PFSK-1 (cell line): ENCODE data around the gene ZNF445.

Experiments used
- FOXP2 ChIP-seq: optimal IDR thresholded peaks from 2 replicates; pipeline ENCODE3; 2011; ENCODE audit warnings: borderline replicate concordance, control low read depth, inconsistent platforms; ENCODE audit not compliant: insufficient read depth; ENCODE audit errors: extremely low read length, extremely low read depth
- POLR2AphosphoS5 ChIP-seq: IDR thresholded peaks from 2 replicates; pipeline ENCODE4 v1.6.1; 2012; ENCODE audit warnings: low read depth, mild to moderate bottlenecking, control low read depth, low read length, moderate library complexity
- SIN3A ChIP-seq: IDR thresholded peaks from 2 replicates; pipeline ENCODE4 v1.6.1; 2012; ENCODE audit warnings: mild to moderate bottlenecking, low read length, moderate library complexity, borderline replicate concordance; ENCODE audit not compliant: insufficient read depth
- TAF1 ChIP-seq: IDR thresholded peaks from 2 replicates; pipeline ENCODE4 v1.6.1; 2012; ENCODE audit warnings: low read length, control low read depth, borderline replicate concordance; ENCODE audit not compliant: insufficient read depth
- TF ChIP-seq, protein P1 (sequence below), 2 experiments: IDR thresholded peaks; 2 replicates each; pipeline versions ENCODE4 v1.6.1 to v1.8.0; 2011 to 2012; ENCODE audit warnings: low read depth in 2 of 2, low read length in 2 of 2, control low read depth in 1 of 2, inconsistent platforms in 1 of 2, mild to moderate bottlenecking in 1 of 2, moderate library complexity in 1 of 2; ENCODE audit not compliant: insufficient read depth in 1 of 2

The ZNF445 gene

DNA sequence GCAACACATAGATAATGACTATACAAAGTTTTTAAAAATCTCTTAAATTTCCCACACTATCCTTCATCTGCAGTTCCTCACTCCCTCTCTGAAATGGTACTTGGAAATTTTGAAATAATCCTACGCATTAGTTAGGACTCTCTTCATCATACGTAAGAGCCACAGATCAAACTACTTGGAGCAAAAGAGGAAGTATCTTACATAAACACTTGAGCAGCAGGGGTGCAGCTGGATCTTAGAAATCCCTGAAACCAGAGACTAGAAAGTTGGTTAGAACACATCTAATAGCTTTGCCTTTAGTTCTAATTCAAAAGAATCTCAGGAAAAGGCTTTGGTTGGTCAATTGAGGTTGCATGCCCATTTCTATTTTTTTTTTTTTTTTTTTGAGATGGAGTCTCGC, 38.8 kb upstream of the ZNF445 start:
- no peak for TF ChIP-seq POLR2AphosphoS5
- TF ChIP-seq TAF1, result no peak
- TF ChIP-seq FOXP2, result no peak
- TF ChIP-seq, protein P1, sequence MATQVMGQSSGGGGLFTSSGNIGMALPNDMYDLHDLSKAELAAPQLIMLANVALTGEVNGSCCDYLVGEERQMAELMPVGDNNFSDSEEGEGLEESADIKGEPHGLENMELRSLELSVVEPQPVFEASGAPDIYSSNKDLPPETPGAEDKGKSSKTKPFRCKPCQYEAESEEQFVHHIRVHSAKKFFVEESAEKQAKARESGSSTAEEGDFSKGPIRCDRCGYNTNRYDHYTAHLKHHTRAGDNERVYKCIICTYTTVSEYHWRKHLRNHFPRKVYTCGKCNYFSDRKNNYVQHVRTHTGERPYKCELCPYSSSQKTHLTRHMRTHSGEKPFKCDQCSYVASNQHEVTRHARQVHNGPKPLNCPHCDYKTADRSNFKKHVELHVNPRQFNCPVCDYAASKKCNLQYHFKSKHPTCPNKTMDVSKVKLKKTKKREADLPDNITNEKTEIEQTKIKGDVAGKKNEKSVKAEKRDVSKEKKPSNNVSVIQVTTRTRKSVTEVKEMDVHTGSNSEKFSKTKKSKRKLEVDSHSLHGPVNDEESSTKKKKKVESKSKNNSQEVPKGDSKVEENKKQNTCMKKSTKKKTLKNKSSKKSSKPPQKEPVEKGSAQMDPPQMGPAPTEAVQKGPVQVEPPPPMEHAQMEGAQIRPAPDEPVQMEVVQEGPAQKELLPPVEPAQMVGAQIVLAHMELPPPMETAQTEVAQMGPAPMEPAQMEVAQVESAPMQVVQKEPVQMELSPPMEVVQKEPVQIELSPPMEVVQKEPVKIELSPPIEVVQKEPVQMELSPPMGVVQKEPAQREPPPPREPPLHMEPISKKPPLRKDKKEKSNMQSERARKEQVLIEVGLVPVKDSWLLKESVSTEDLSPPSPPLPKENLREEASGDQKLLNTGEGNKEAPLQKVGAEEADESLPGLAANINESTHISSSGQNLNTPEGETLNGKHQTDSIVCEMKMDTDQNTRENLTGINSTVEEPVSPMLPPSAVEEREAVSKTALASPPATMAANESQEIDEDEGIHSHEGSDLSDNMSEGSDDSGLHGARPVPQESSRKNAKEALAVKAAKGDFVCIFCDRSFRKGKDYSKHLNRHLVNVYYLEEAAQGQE (IDR thresholded peaks at IDR 0.05; ENCODE audit: insufficient read depth in 1 of 2, low read depth in 2 of 2, low read length in 2 of 2), result no peak
- no peak for TF ChIP-seq SIN3A

DNA sequence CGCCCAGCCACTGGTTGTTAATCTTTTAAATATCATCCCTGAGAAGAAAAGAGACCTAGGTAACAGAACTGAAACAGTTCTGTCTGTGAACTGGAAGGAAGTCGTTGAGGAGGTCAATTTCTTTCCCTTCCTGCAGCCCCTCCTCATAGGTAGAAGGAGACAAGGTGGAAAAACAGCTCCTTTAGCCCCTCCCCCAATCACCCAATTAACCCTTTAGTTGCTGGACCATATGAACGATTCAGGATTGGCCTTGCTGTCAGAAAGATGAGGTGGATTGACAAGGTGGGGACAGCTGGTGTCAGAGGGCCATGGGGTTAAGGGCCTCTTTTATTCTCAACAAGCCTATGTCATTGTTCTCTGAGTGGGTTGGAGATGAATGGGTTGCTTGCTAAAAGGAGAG, 36.0 kb upstream of the ZNF445 start:
- TF ChIP-seq TAF1 (no peak), SIN3A (no peak)
- TF ChIP-seq, protein P1 (IDR thresholded peaks at IDR 0.05; ENCODE audit: insufficient read depth in 1 of 2, low read depth in 2 of 2, low read length in 2 of 2), result no peak

DNA sequence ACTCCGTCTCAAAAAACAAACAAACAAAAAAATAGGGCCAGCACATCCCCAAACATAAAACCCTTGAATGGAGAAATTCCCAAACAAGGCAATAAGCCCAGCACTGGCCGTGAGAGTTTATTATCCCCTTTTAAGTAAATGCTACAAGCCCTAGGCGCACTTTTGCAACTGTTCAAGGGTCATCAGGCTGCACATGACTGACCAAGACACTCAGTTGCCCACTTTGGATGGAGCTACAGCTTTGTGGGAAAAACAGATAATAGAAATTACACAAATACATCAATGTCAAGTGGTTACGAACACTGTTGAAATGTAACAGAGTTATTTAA, 33.7 kb upstream of the ZNF445 start:
- TF ChIP-seq SIN3A (no peak), POLR2AphosphoS5 (no peak), TAF1 (no peak), FOXP2 (no peak)
- TF ChIP-seq, protein P1 (IDR thresholded peaks at IDR 0.05; ENCODE audit: insufficient read depth in 1 of 2, low read depth in 2 of 2, low read length in 2 of 2), result no peak

DNA sequence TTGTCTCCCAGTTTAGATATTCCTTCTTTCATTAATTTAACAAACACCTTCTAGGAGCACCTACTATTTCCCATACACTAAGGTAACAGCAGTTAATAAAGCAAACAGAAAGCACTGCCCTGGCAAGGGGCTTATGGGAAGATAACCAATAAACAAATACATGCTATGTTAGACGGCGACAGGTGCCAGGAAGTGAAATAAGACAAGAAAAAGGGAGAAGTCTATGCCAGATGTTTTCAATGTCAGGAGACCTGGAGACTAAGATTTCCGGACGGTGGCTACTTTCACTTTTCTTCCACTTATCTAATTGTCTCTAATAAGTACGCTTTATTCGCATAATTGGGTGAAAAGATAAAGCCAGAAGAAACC, 32.5 kb upstream of the ZNF445 start:
- no peak for TF ChIP-seq FOXP2
- TF ChIP-seq SIN3A, result no peak
- TF ChIP-seq, protein P1 (IDR thresholded peaks at IDR 0.05; ENCODE audit: insufficient read depth in 1 of 2, low read depth in 2 of 2, low read length in 2 of 2), result no peak
- no peak for TF ChIP-seq POLR2AphosphoS5
- TF ChIP-seq TAF1, result no peak

DNA sequence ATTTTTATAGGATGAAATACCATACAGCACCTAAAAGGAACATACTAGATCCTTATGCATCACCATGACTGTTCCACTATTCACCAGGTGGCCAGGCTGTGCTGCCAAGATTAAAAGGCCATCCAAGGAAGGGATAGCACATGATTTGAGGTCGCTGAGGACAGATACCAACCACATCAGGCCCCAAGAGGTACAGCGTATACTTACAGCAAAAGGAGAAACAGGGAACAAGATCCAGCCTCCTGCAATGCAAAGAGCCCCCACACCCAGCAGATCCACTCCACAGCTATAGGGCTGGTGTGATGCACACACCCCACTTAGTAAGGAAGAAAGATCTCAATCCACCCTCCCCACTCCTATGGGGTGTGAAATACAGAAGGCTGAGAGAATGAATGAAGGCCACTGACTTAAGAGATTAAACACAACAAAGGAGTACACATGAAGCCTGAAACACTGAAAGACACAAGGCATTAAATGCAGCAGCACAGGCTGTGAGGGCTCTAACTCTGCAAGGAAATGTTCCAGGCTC, 32.0 kb upstream of the ZNF445 start:
- TF ChIP-seq POLR2AphosphoS5 (no peak), FOXP2 (no peak), SIN3A (no peak), TAF1 (no peak)
- TF ChIP-seq, protein P1 (IDR thresholded peaks at IDR 0.05; ENCODE audit: insufficient read depth in 1 of 2, low read depth in 2 of 2, low read length in 2 of 2), result no peak
